ENCODE measurements around the gene CNKSR2. TPM values are rescaled to one million over a fixed set of nuclear protein-coding genes. Genes with fewer than 3 reads are reported as not detected.

CNKSR2 gene
- total RNA-seq, 1 donor from 2014 or later: 4.6 TPM

DNA sequence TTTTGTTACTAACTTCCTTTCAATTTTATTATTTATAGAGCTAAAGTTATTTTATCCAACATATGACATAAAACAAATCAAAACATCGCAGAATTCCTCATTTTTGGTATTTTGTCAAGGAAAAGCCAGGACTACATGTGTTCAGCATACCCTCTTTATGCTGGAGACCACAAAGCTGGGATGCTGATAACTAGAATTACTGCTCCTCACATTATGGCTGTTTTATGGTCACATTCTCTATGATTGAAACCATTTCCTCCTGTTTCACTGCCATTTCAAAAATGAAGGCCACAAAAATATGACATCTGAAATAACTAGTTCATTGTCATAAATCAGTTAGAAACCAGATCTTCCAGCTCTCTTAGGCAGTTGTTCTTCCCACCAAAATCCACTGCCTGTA is 242.2 kb downstream of the CNKSR2 start:
- intact Hi-C loops (cut with DNase I): no loop called here
- Histone ChIP-seq H3K27ac (no peak overlapping the region), H3K27me3 (ENCODE audit: low read depth) (no peaks in the 10 kb centered on the region), H3K4me3 (no peak overlapping the region), H3K9me3 (no peaks in the 10 kb centered on the region), H3K4me1 (no peaks in the 10 kb centered on the region), H3K36me3 (no peaks in the 10 kb centered on the region)
- TF ChIP-seq, protein P1, sequence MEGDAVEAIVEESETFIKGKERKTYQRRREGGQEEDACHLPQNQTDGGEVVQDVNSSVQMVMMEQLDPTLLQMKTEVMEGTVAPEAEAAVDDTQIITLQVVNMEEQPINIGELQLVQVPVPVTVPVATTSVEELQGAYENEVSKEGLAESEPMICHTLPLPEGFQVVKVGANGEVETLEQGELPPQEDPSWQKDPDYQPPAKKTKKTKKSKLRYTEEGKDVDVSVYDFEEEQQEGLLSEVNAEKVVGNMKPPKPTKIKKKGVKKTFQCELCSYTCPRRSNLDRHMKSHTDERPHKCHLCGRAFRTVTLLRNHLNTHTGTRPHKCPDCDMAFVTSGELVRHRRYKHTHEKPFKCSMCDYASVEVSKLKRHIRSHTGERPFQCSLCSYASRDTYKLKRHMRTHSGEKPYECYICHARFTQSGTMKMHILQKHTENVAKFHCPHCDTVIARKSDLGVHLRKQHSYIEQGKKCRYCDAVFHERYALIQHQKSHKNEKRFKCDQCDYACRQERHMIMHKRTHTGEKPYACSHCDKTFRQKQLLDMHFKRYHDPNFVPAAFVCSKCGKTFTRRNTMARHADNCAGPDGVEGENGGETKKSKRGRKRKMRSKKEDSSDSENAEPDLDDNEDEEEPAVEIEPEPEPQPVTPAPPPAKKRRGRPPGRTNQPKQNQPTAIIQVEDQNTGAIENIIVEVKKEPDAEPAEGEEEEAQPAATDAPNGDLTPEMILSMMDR (IDR thresholded peaks at IDR 0.05): no peak
- DNase-seq: no peak
- no peak for ATAC-seq

DNA sequence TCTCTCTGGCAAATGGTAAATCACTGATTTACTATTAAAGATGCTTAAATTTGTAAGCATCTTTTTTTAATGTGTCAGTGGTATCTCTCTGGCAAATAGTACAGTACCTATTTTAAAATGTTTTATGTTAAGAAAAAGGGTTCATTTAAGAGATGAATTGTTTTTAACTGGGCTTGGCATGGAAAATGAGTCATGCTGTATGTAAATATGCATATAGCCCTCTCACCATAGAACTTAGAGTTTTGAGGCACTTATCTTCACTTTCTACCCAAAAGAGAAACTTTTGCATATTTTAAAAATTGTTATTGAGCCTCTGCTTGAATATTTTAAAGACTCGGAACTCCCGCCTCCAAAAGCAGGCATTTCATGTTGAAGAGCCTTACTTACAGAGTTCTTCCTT is 246.0 kb downstream of the CNKSR2 start:
- Histone ChIP-seq H3K36me3 (no peaks in the 10 kb centered on the region), H3K9me3 (no peaks in the 10 kb centered on the region), H3K4me3 (no peak overlapping the region), H3K27ac (no peak overlapping the region), H3K4me1 (no peaks in the 10 kb centered on the region), H3K27me3 (ENCODE audit: low read depth) (no peaks in the 10 kb centered on the region)
- intact Hi-C loops (cut with DNase I): no loop called here
- TF ChIP-seq, protein P1 (IDR thresholded peaks at IDR 0.05): no peak
- DNase-seq: no peak
- ATAC-seq: no peak

DNA sequence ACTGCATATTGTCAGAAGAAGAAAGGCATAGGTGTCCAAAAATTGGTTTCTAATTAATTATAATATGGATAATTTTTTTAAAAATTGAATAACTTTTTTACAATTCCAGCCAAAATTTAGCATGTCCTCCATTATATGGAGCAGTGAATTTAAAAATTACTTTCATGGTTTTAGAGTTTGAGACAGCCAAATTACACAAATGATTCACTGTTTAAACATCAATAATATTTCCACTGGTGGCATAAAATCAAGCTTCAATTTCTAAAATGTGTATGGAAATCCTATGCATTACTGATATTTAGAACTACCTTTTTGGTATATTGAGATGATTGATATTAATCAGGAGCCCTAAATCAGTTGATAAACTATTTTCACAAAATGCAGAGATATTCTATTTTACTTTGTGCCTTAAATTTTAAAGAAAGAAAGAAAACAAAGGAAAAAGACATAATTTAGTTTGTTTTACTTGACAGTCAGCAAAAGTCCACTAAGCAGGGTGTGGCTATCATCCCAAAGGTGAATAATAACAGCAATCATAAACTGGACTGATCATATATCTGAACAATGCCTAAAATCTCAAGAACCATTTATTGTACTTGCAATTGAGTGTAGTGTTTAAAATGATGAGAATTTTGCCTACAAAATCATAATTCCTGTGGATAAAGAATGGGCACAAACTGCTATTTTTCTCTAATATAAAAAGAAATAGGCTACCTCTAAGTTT is 249.7 kb downstream of the CNKSR2 start:
- Histone ChIP-seq H3K27ac (no peak overlapping the region), H3K4me1 (no peaks in the 10 kb centered on the region), H3K9me3 (no peaks in the 10 kb centered on the region), H3K27me3 (ENCODE audit: low read depth) (no peaks in the 10 kb centered on the region), H3K36me3 (no peaks in the 10 kb centered on the region), H3K4me3 (no peak overlapping the region)
- no peak for DNase-seq
- no peak for ATAC-seq
- TF ChIP-seq, protein P1 (IDR thresholded peaks at IDR 0.05): no peak
- intact Hi-C loops (cut with DNase I): no loop called here

DNA sequence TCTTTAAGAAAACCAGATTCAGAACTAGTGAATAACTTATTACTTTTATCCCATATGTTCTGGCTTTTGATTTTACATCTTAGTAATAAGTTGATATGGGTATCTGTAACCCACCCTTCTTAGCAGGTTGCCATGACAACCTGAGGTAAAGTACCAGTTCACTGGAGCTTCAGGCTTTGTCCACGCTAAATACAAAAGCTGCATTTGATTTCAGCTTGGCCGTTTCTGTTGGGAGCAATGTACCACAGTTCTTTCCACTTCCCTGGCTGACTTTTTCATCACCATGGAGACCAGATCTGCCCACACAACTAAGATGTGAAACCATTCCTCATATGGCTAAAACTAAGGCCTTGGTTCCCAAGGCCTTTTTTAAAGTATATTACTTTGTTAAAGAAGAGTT is 257.8 kb downstream of the CNKSR2 start:
- H3K4me3 ChIP-seq: no peak overlapping the region
- ATAC-seq (no peak), DNase-seq (no peak)
- H3K27me3 ChIP-seq (ENCODE audit: low read depth): no peaks in the 10 kb centered on the region
- intact Hi-C loops (cut with DNase I): no loop called here
- TF ChIP-seq, protein P1 (IDR thresholded peaks at IDR 0.05): no peak
- H3K9me3 ChIP-seq: no peaks in the 10 kb centered on the region
- no peak overlapping the region for H3K27ac ChIP-seq
- no peaks in the 10 kb centered on the region for H3K36me3 ChIP-seq
- no peaks in the 10 kb centered on the region for H3K4me1 ChIP-seq

DNA sequence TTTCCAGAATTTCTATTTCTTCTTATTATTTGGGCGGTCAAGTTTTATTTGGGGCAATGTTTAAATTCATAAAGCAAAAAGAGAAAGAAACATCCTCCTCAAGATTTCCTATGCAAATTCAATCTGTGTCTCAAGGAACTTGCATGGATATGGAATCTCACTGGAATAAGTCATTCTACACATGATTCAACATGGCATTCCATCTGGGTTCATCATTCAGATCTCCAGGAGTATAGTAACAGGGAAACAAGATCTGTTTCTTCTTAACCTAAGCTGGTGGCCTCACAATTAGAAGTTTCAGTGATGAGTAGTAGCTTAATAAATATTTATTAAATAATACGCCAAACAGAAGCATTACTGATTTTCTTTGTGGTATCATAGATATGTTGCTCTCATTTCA is 264.1 kb downstream of the CNKSR2 start:
- no peaks in the 10 kb centered on the region for H3K27me3 ChIP-seq (ENCODE audit: low read depth)
- no peaks in the 10 kb centered on the region for H3K36me3 ChIP-seq
- H3K27ac ChIP-seq: no peak overlapping the region
- no peaks in the 10 kb centered on the region for H3K9me3 ChIP-seq
- TF ChIP-seq, protein P1 (IDR thresholded peaks at IDR 0.05): no peak
- H3K4me1 ChIP-seq: no peaks in the 10 kb centered on the region
- no peak overlapping the region for H3K4me3 ChIP-seq
- ATAC-seq (no peak), DNase-seq (no peak)
- intact Hi-C loops (cut with DNase I): no loop called here
